K562 (cell line): ENCODE measurements around the gene CEP295NL. TPM values are rescaled to one million over a fixed set of nuclear protein-coding genes. Genes with fewer than 3 reads are reported as not detected.

Source experiments
- CBFB ChIP-seq: sonication (generic); formaldehyde crosslinking; IDR thresholded peaks from 2 replicates; pipeline ENCODE4 v1.4.0; 2020; ENCODE audit warnings: mild to moderate bottlenecking, missing genetic modification reagents
- CHCHD3 ChIP-seq: fragments of 250-450 bp; sonication (Bioruptor Pico); IDR thresholded peaks from 2 replicates; pipeline ENCODE4 v2.1.2; 2022; ENCODE audit warnings: mild to moderate bottlenecking
- CTBP1 ChIP-seq: fragments of 450-650 bp; IDR thresholded peaks from 2 replicates; pipeline ENCODE4 v1.6.1; 2016; ENCODE audit warnings: borderline replicate concordance
- ETS2 ChIP-seq: IDR thresholded peaks from 2 replicates; pipeline ENCODE4 v1.6.1; 2016; ENCODE audit warnings: borderline replicate concordance, missing genetic modification characterization, mild to moderate bottlenecking, moderate library complexity, missing compliant biosample characterization; ENCODE audit not compliant: poor library complexity, severe bottlenecking
- FOXM1 ChIP-seq, 2 experiments: fragments of 450-650 bp in 1 of 2; sonication (generic) in 1 of 2; formaldehyde crosslinking in 1 of 2; IDR thresholded peaks; 2 replicates each; pipeline versions ENCODE4 v1.6.1 to v1.9.0; 2017 to 2022; ENCODE audit warnings: low read depth in 2 of 2, mild to moderate bottlenecking in 2 of 2, missing genetic modification reagents in 1 of 2, moderate library complexity in 1 of 2
- HMG20B ChIP-seq: fragments of 250-450 bp; sonication (Bioruptor Pico); IDR thresholded peaks from 2 replicates; pipeline ENCODE4 v1.5.0; 2021; ENCODE audit warnings: mild to moderate bottlenecking
- MXD1 ChIP-seq: fragments of 250-450 bp; sonication (Bioruptor Pico); IDR thresholded peaks from 2 replicates; pipeline ENCODE4 v1.8.0; 2021; ENCODE audit warnings: borderline replicate concordance, mild to moderate bottlenecking, moderate library complexity; ENCODE audit not compliant: poor library complexity, severe bottlenecking
- NCOR1 ChIP-seq: fragments of 450-650 bp; IDR thresholded peaks from 2 replicates; pipeline ENCODE4 v1.6.1; 2016; ENCODE audit warnings: mild to moderate bottlenecking, moderate library complexity
- NFXL1 ChIP-seq: fragments of 450-650 bp; formaldehyde crosslinking; IDR thresholded peaks from 2 replicates; pipeline ENCODE4 v1.4.0; 2021; ENCODE audit warnings: mild to moderate bottlenecking
- SMAD4 ChIP-seq: fragments of 250-450 bp; sonication (Bioruptor Pico); conservative IDR thresholded peaks from 2 replicates; pipeline ENCODE4 v1.8.0; 2021; ENCODE audit warnings: inconsistent platforms, mild to moderate bottlenecking, moderate library complexity
- SMARCB1 ChIP-seq: IDR thresholded peaks from 2 replicates; pipeline ENCODE4 v1.6.1; 2011; ENCODE audit warnings: improper control_type of control experiment, low read depth; ENCODE audit not compliant: insufficient read length
- SPI1 ChIP-seq: IDR thresholded peaks from 2 replicates; pipeline ENCODE4 v1.6.1; 2011; ENCODE audit warnings: low read depth, low read length, control low read depth, borderline replicate concordance
- SRSF9 ChIP-seq: fragments of 200-400 bp; formaldehyde crosslinking; IDR thresholded peaks from 2 replicates; pipeline ENCODE4 v1.6.1; 2017; ENCODE audit warnings: low read depth, low read length, borderline replicate concordance
- THAP12 ChIP-seq: fragments of 250-450 bp; sonication (Bioruptor Pico); IDR thresholded peaks from 2 replicates; pipeline ENCODE4 v1.9.0; 2021; ENCODE audit warnings: mild to moderate bottlenecking, inconsistent platforms
- ZKSCAN1 ChIP-seq: fragments of 150-350 bp; IDR thresholded peaks from 2 replicates; pipeline ENCODE4 v1.6.1; 2016; ENCODE audit warnings: low read depth, low read length
- ZKSCAN3 ChIP-seq: fragments of 250-450 bp; sonication (Bioruptor Pico); IDR thresholded peaks from 2 replicates; pipeline ENCODE4 v1.4.0; 2020
- ZNF395 ChIP-seq: fragments of 200-800 bp; sonication (Bioruptor generic); IDR thresholded peaks from 2 replicates; pipeline ENCODE4 v1.6.1; 2017; ENCODE audit warnings: missing genetic modification characterization, missing compliant biosample characterization
- ZNF76 ChIP-seq: fragments of 250-450 bp; sonication (Bioruptor Pico); IDR thresholded peaks from 2 replicates; pipeline ENCODE4 v1.4.0; 2020; ENCODE audit warnings: mild to moderate bottlenecking, moderate library complexity, borderline replicate concordance
- polyA plus RNA-seq, 8 experiments: library from polyadenylated mRNA; depleted of rRNA in 4 of 8; stranded (reverse) in 5 of 8; unstranded in 3 of 8; fragments of >200 nt; fragmentation: Nextera tagmentation in 2 of 8; fragmentation: Illumina TruSeq in 1 of 8; extraction: Ambion mirVana in 2 of 8; extraction: Trizol in 1 of 8; gene quantifications; 2 replicates each; pipeline versions ENCODE4 v1.2.1 to v1.2.3, GENCODE V29; 2011 to 2014; ENCODE audit warnings: inconsistent platforms in 1 of 8, missing spikeins in 1 of 8
- total RNA-seq, 7 experiments: library from RNA; depleted of rRNA in 6 of 7; stranded (reverse); fragments of >200 nt in 6 of 7; fragmentation: Illumina TruSeq in 2 of 7; extraction: Trizol in 2 of 7; gene quantifications; 2 replicates each; pipeline versions ENCODE4 v1.2.1 to v1.2.3, GENCODE V29; 2011 to 2021; ENCODE audit warnings: low replicate concordance in 1 of 7
- TF ChIP-seq, protein P1 (sequence below): fragments of 250-450 bp; sonication (Bioruptor Pico); IDR thresholded peaks from 2 replicates; pipeline ENCODE4 v1.8.0; 2022; ENCODE audit warnings: moderate library complexity, mild to moderate bottlenecking, inconsistent platforms
- TF ChIP-seq, protein P2 (sequence below): conservative IDR thresholded peaks from 2 replicates; pipeline ENCODE4 v1.6.1; 2011; ENCODE audit warnings: low read depth, mild to moderate bottlenecking, low read length; ENCODE audit not compliant: control insufficient read depth

CEP295NL gene
- total and polyA plus RNA-seq, 9 of the 15 experiments (the other 6 are each of a cell fraction or from before 2014, with no cell fraction given) = not detected

DNA sequence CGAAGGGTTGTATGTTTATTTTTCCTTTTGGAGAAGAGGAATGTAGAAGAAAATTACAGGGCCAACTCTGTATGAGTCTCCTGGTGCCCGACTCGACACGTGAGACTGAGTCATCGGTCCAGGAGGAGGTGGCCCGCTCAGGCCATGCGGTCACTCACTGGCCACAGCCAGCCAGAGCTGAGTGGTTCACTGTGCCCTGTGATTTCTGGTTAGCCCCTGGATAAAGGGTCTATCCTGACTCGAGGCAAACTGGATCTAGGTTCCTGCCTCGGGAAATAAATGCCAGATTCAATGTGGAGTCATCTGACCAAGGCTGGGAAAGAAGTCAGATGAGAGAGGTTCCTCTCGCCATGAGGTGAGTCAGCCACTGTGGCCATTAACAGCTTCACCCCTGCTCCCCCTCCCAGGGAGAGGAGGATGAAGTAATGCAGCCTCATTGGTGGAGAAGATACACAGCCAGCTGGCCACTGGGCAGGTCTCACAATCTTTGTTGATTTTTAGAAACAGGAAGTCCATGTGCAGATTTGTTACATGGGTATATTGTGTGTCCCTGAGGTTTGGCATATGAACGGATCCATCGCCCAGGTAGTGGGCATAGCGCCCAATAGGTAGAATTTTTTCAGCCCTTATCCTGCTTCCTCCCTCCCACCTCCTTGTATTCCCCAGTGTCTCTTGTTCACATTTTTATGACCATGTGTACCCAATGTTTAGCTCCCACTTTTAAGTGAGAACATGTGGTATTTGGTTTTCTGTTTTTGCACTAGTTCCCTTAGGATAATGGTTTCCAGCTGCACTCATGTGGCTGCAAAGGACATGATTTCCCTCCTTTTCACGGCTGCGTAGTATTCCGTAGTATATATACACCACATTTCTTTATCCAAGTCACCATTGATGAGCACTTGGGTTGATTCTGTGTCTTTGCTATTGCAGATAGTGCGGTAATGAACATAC lies 40.7 kb downstream of the CEP295NL start (continued):
- TF ChIP-seq SMARCB1 (no peak), MXD1 (CRISPR knock-in tag) (no peak), THAP12 (CRISPR knock-in tag) (no peak), ZNF76 (no peak), CTBP1 (peak; percentile 82; the same call in 1 of the 2 replicates), SMAD4 (peak; percentile 76), ZKSCAN3 (CRISPR knock-in tag) (no peak), CHCHD3 (CRISPR knock-in tag) (no peak), NFXL1 (no peak), ETS2 (tag) (no peak), SPI1 (peak; percentile 96), FOXM1 (IDR thresholded peaks at IDR 0.05; ENCODE audit: low read depth) (peak; percentile 76), FOXM1 (CRISPR knock-in tag; IDR thresholded peaks at IDR 0.05; ENCODE audit: low read depth) (no peak; the same call in 1 of the 2 replicates), ZKSCAN1 (no peak), NCOR1 (no peak), CBFB (CRISPR knock-in tag) (no peak), ZNF395 (peak; percentile 95; the same call in 1 of the 2 replicates), SRSF9 (no peak), HMG20B (no peak)
- TF ChIP-seq, protein P1, sequence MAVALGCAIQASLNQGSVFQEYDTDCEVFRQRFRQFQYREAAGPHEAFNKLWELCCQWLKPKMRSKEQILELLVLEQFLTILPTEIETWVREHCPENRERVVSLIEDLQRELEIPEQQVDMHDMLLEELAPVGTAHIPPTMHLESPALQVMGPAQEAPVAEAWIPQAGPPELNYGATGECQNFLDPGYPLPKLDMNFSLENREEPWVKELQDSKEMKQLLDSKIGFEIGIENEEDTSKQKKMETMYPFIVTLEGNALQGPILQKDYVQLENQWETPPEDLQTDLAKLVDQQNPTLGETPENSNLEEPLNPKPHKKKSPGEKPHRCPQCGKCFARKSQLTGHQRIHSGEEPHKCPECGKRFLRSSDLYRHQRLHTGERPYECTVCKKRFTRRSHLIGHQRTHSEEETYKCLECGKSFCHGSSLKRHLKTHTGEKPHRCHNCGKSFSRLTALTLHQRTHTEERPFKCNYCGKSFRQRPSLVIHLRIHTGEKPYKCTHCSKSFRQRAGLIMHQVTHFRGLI = no peak
- TF ChIP-seq, protein P2, sequence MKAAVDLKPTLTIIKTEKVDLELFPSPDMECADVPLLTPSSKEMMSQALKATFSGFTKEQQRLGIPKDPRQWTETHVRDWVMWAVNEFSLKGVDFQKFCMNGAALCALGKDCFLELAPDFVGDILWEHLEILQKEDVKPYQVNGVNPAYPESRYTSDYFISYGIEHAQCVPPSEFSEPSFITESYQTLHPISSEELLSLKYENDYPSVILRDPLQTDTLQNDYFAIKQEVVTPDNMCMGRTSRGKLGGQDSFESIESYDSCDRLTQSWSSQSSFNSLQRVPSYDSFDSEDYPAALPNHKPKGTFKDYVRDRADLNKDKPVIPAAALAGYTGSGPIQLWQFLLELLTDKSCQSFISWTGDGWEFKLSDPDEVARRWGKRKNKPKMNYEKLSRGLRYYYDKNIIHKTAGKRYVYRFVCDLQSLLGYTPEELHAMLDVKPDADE = no peak
